ENCODE data around the gene GRM2.

The GRM2 gene

DNA sequence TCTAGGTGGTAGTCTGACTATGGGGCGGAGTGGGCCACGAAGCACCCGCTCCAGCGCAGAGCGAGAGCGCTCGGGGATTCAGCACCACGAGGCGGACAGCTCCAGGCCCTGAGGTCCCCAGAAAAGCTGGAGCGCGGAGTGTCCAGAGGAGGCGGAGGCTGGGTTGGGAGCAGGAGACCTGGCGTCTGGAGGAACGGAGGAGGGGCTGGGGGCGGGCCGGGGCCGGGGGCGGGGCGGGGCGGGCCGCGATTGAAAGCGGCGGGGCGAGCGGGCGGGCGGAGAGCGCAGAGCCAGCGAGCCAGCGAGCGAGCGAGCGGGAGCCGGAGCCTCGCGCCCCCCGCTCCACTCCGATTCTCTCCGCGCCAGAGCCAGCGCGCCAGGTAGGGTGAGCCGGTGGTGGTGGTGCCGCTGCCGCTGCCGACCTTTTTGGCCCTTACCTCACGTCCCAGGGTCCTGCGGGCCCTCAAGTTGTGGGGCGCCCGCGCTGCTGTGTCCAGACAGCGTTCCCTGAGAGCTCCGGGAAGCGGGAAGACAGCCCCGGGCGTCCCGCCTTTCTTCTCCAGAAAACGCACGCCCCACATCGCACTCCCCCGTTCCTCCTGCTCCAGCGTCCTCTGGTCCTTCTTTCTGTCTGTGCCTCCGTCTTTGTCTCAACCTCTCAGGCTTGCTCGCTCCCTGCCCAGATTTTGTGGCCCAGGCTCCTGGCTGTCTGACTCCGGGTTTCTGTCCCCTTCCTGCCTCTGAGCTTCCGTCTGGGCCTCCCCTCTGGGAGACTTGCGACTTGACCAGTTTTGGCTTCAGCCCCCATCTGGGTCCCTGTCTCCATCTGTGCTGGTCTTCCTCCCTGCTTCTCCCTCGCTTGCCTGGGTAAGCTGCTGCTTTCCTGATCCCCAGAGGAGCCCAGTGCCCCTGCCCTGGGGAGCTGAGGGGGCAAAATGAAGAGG, at the start of gene GRM2:
TSS of gene GRM2 (plus strand) at position 281 of the 944 bp plus-strand sequence. CDS start 1,916 bp downstream, outside the sequence.
- peak; percentile 14 for DNase-seq

DNA sequence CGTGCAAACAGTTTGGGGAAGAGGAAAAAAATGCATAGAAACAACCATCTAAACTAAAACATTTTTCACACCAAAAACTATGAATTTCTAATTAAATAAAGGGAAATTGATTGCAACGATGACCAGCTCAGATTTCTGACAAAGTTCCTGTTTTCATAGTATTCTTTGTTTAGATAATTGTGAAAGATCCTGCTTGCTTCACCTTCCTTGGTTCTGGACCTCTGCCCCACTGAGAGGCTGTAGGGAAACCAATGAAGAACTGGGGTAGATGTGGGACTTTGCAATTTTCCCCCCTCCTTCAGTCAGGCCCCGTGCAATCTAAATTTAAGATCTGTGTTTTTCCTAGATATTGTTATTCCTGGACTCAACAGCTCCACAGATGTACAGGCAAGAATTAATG, 49.6 kb upstream of the GRM2 start:
- DNase-seq, result no peak

- DNase-seq, result no peak
Measured at GRCh38 chr3:51659942-51660341, 46.9 kb upstream of the GRM2 start.

- no peak for DNase-seq
Measured at GRCh38 chr3:51662456-51662855, 44.4 kb upstream of the GRM2 start.

DNA sequence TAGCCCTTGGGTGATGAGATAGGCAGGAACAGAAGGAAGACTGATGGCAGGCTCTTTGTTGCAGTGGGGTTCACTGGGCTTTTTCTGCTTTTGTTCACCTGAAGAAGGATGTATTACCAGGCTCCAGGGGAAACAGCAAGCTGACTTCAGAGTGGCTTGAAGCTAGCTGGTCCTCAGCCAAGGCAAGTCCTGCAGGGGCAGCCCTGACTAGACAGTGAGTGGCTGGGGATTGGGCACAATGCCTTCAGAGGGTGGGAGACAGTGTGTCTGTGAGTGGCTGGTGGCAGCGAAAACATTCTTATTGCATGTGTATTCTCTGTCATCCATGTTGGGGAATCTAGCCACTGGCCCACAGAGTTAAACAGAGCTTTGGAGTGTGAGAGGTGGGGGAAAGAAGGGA, 38.1 kb upstream of the GRM2 start:
- no peak for DNase-seq

- DNase-seq, result peak; percentile 47
Measured at GRCh38 chr3:51669241-51670052, 37.4 kb upstream of the GRM2 start.

DNA sequence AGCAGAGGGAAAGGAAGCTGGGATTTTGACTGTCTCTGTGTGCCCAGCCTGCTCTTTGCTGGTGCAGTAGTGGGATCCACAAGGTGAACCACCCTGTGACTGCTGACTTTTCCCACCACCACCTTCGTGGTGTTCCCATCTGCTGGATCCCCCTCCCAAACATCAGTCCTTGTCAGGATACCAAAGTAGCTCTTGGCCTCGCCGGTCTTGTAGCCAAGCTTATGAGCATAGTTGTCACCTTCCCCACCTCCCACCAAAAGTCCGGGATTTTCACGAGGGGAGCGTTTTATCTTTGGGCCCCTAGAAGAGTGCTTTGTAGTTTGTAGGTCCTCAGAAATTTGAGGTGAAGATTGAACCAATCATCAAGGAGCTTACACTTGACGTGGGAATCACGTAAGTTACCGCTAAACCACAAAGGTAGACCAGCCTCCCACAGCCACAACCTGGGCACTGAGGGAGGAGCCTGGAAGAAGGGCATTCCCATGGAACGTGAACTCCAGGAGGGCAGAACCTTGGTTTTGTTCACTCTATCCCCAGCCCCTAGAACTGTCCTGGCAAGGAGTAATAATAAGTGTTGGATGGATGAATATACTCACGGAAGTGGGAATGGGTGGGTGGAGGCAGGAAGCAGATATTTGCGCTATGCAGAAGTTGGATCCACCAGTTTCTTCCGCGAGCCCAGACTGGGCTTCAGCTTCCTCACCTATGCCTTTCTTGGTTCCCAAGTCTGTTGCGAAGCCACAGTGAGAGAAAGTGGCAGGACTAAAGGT, 36.6 kb upstream of the GRM2 start:
- no peak for DNase-seq

- DNase-seq, result peak; percentile 75
Measured at GRCh38 chr3:51670823-51671733, 35.8 kb upstream of the GRM2 start, which contains the start of gene TEX264. TEX264 (plus strand) TSS chr3:51671252; CDS start chr3:51674305, 3,053 bp downstream.

DNA sequence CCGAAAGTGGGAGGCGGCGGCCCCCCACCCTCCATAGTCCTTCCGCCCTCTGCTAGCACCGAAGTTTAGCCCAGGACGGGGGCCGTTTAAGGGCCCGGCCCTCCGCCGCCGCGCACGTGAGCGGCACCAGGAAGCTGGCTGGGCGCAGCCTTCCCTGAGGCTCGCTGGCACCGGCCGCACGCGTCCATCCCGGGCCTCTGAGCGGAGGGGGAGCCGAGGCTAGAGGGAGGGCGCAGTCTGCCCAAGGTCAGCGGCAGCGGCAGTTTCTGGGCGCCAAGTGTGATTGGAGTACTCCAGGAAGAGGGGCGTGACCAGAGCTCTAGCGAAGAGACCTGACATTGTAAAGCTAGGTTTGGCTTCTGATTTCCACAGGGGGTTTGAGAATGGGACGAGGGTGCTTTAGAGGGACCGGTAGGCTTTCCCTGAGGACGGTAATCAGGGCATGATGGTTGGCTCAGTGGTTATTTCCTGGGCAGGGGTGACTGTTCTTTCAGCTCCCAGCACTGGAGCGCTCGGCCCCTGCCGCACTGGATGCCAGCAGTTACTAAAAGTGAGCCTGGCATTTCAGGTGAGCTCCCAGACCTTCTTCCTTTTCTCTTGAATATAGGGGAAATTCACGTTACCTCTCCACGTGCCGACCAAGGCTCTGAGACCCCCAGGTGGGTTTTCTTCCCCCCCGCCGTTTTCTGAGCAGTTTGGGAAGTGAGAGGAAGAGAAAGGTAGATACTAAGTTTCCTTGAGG, 35.0 kb upstream of the GRM2 start:
- no peak for DNase-seq

- no peak for DNase-seq
Measured at GRCh38 chr3:51673181-51673801, 33.6 kb upstream of the GRM2 start.

- no peak for DNase-seq
Measured at GRCh38 chr3:51673802-51674654, 32.8 kb upstream of the GRM2 start.

- no peak for DNase-seq
Measured at GRCh38 chr3:51675201-51675611, 31.7 kb upstream of the GRM2 start.

GRCh38 chr3:51676102-51676640, 30.7 kb upstream of the GRM2 start:
- no peak for DNase-seq

GRCh38 chr3:51677358-51677757, 29.5 kb upstream of the GRM2 start:
- no peak for DNase-seq

DNA sequence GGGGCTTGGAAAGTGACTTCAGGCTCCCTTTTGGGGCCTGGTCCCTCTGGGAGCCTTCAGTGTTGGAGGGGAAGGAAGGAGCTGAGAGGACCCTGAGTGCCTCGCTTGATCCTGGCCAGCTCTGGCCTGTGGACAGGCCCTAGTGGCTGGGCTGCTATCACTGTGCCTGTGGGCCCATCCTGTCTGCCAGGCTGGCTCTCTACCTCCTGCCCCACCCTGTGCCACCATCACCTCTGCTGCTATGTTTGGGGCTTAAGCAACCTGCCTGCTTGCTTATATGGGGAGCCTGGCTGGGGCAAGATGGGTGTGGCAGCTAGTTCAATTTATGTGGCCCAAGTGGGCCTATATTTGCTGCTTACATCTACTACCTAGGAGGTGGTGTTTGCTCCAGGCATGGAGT, 28.7 kb upstream of the GRM2 start:
- no peak for DNase-seq

DNA sequence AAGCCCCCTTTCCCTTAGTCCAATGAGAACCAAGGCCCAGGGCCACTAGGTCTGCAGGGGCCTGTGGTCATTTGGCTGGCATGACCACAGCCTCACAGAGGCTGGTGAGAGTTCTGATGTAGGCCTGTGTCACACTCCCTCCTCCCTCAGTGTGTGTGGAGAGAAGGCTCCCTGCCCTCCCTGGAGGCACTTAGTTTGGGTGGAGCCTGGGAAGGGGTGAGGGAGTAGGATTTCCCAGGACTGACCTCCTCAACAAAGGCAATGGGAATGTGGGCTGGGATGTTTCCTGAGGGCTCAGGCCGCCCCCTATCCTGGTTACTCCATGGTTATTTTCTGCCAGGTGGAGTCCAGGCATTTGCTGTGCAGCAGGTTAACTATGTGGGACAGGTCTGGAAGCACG, 28.2 kb upstream of the GRM2 start:
- no peak for DNase-seq

DNA sequence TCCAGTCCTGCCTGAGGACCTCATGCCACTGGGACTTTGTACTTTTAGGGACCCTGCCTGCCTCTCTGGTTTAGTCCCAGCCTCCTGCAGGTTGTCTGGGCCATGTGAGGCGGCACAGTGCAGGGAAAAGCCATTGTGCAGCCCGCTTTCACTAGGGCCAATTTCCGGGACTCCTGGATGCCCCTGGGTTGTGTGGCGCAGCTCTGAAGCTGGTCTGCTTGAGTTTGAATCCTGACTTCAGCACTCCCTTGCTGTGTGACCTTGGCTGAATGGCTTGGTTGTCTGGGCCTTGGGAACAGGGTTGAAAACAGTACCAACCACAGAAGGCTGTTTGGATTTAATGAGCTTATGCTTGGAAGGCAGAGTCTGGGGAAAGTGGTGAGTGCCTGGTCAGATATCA, 27.6 kb upstream of the GRM2 start:
- no peak for DNase-seq

- DNase-seq, result no peak
Measured at GRCh38 chr3:51679777-51680176, 27.1 kb upstream of the GRM2 start.

DNA sequence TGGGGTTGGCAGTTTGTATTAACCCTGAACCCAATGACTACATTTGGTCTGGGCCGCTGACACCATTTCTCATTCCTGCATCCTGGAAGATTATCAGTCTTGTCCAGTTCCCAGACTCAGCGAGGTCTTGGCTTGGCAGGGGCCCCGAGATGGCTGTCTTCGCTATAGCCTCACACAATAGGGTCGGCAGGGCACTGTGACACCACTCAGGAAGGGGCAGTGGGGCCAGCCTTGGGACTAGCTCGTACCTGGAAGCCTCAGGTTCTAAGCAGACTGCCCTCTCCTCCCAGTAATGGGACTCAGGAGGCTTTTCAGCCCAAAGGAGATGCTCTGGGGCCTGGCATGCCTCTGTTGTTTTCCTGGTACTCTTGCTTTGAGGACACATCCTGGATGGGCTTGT, 26.7 kb upstream of the GRM2 start:
- DNase-seq, result no peak

Measured in NCI-H2029 (cell line).